Medulla oblongata (tissue), 1 donor: ENCODE results near the gene SLC10A7.
"Not testable (repeated sequence)": the region's sequence is repeated elsewhere in the genome, so short reads cannot be mapped to it uniquely, and the experiment has no call there.

Source experiments
- DNase-seq: peaks from one replicate; pipeline ENCODE4 v3.0.0-alpha.2; 2015; ENCODE audit errors: extremely low spot score

SLC10A7 gene

DNA sequence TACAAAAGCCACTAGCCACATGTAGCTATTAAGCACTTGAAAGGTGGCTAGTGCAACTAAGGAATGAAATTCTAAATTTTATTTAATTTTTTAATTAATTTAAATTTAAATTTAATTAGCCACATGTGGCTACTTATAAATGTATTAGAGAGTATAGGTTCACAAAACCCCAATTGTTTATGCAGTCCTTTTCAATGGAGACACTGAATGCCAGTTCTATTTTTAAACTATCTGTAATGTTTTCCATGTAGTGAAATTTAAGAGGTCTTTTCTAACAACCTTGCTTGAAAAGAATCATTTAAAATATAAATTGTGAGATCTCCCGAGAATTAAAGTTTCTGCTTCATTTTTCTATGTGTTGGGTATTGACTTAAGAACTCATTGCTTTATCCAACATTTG lies 154.4 kb downstream of the SLC10A7 start:
- DNase-seq = no peak

- no peak for DNase-seq
Observed at GRCh38 chr4:146359771-146360170, 162.0 kb downstream of the SLC10A7 start.

- DNase-seq = not testable (repeated sequence)
Observed at GRCh38 chr4:146350114-146350513, 171.6 kb downstream of the SLC10A7 start.

DNA sequence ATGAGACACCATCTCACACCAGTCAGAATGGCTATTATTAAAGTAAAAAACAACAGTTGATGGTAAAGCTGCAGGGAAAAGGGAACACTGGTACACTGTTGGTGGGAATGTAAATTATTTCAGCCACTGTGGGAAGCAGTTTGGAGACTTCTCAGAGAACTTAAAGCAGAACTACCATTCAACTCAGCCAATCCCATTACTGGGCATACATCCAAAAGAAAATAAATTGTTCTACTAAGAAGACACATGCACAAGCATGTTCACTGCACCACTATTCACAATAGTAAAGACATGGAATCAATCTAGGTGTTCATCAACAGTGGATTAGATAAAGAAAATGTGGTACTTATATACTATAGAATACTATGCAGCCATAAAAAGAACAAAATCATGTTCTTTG lies 172.4 kb downstream of the SLC10A7 start:
- no peak for DNase-seq

DNA sequence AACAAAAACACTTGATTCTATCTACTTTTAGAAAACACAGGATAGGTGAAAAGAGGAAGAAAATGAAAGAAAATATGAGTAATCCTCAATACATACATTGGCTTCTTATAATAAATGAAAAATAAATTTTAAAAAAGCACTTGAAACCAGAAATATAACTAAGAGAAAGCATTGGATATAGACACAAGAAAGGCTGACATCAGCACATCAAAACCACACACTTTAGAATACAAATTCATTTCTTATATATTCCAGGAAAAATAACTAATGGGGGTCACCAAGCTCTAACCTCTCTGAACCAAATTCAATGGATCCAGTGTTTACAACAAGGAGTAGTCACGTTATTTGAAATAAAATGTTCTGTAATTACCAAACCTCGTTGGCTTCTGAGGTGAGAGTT lies 173.9 kb downstream of the SLC10A7 start:
- no peak for DNase-seq

DNA sequence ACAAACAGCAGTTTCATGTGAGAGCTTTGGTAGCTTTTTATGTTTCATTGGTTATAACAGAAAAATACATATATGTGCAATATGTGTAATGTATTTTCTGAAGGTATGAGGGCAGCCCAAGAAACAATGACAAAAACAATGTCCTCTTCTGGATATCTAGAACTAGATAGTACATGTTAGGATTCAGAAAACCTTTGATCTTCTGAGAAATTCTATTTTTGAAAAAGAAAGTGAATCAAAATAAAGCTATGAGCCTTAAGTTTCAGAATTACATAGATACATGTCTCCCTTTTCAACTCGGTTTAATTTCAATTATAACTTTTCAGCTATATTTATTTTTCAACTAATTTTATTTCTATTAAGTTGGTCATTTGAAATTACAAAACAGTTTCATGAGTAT lies 175.5 kb downstream of the SLC10A7 start:
- no peak for DNase-seq

DNA sequence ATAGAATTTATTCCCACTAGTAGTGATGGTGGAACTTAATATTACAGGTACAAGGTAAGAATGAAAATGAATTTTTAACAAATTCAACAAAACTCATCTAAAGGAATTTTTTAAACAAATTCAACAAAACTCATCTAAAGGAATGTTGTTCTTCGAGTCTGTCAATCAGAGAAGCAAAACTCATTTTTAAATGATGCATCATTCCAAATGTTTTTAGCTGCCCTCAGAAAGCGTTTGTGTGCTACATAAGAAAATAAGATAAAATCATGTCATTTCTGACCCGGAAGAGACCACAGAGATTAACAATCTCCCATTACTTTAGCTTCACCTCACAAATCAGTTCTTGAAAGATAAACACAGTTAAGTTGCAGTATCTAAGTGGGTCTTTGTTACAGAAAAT lies 178.0 kb downstream of the SLC10A7 start:
- DNase-seq = no peak

- no peak for DNase-seq
Observed at GRCh38 chr4:146343199-146343598, 178.5 kb downstream of the SLC10A7 start.

- peak; percentile 14 for DNase-seq
Observed at GRCh38 chr4:146342600-146343192, 179.0 kb downstream of the SLC10A7 start.

- peak; percentile 25 for DNase-seq
Observed at GRCh38 chr4:146340798-146341197, 180.9 kb downstream of the SLC10A7 start.

- no peak for DNase-seq
Observed at GRCh38 chr4:146338512-146338911, 183.2 kb downstream of the SLC10A7 start.

DNA sequence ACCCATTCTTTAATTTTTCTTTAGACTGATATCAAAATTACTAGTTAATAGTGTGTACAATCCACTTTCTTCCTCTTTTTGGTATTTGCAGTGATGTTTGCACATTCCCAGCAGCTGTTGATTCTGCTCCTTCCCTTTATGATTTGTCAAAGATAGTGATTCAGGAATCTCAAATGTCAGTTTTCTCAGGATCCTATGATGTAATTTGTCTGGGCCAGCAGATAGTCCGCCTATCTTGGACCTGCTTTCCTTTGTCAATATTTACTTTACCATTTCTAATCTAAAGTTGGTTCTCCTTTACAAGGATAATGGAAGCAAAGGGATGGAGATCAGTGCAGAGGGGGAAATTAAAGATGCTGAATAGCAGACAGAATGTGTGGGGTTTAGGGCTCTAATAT lies 185.3 kb downstream of the SLC10A7 start:
- no peak for DNase-seq

- DNase-seq = no peak
Observed at GRCh38 chr4:146335763-146336409, 185.9 kb downstream of the SLC10A7 start.

DNA sequence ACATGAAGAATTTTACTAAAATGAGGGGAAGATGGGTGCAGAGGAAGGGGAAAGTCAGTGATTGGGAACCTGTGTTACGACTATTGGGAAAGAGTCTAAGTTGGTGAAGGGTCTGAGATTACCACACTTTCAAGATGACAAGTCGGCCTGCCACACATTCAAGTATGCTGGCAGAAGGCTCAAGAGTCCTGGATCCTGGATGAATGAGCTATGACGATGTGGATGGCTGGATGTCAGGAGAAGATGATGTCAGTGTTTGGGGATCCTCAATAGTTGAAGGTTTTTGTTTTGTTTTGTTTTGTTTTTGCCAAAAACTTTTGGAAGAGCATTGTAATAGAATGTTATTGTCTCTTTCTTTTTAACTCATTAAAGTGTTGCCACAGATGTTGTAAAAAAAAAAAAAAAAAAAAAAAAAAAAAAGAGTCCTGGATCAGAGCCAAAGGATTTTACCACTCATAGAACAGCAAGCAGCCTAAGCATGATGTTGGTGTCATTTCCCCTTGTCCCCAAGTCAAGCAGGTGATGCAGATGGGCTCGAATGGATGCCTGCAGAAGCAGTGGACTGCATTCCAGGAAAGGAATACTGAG lies 186.8 kb downstream of the SLC10A7 start:
- no peak for DNase-seq

DNA sequence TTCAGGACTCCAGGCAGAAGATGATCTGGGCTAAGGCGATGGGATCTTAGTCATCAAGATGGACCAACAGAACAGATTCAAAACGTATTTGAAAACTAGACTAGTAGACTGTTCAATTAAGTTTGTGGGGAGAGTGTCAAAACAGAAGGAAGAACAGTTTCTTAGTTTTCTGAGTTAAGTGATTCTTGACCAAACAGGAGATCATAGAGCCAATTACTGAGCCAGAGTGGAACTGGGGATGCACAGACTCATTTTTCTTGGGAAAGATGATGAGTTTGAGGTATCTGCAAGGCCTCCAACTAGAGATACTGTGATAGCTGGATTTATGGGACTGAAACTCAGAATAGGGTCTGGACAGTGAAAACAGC lies 187.9 kb downstream of the SLC10A7 start:
- DNase-seq = no peak

- no peak for DNase-seq
Observed at GRCh38 chr4:146333187-146333894, 188.4 kb downstream of the SLC10A7 start.

- DNase-seq = no peak
Observed at GRCh38 chr4:146330392-146330791, 191.3 kb downstream of the SLC10A7 start.

DNA sequence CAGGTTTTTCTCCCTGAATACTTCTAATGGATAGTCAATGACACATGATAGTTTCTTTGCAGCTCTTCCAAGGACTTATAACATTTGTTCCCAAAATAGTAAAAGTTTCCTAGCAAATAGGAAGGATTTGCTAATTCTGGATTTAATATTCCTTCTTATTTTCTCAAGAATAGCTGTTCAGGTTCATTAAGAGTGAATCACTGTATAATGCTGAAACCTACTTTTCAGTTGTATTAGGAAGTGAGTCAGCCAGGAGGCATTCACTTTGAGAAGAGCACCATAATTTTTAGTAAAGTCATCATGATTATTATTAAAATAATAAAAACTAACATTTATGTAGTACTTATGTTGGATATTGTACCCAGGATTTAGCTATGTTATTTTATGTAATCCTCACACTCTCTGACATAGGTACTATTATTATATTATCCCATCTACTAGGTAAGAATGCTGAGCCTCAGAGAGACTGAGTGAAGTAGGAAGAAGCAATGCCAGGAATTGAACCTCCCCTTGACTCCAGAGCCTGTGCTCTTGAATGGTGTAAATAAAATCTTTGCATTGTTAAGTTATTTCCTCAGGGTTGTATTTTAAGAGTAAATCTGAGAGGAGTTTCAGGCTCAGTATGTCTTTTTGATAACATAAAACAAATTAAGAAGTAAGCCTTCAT lies 192.6 kb downstream of the SLC10A7 start:
- no peak for DNase-seq

- DNase-seq = no peak
Observed at GRCh38 chr4:146327859-146328650, 193.7 kb downstream of the SLC10A7 start.

DNA sequence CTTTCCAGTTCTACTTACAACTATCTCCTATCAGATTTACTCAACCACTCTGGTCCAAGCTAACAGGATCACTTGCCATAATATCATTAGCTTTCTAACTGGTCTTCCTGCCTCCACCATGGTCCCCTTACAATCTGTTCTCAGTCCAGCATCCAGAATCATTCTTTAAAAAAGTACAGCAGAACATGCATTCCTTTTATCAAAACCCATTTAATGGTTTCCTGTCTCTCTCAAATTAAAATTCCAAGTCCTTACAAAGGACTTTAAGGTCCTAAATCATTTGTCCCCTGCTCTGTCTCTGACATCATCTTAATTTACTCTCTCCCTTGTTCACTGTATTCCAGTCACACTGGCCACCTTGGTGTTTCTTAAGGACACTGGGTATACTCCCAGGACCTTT lies 202.8 kb downstream of the SLC10A7 start:
- DNase-seq = no peak

DNA sequence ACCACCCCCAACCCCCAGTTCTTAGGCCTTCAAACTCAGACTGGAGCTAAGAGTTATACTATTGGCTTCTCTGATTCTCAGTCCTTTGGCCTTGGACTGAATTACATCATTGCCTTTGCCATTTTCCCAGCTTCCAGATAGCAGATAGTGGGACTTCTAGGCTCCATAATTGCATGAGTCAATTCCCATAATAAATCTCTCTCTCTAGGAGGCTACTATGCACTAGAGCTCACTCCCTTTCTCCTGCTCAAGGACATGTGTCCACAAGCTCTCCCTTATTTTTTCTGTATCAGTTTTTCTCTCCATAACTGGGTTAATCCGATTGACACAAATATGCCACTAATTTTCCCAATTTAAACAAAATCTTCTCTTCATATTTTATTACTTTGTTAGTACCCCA lies 204.0 kb downstream of the SLC10A7 start:
- no peak for DNase-seq

DNA sequence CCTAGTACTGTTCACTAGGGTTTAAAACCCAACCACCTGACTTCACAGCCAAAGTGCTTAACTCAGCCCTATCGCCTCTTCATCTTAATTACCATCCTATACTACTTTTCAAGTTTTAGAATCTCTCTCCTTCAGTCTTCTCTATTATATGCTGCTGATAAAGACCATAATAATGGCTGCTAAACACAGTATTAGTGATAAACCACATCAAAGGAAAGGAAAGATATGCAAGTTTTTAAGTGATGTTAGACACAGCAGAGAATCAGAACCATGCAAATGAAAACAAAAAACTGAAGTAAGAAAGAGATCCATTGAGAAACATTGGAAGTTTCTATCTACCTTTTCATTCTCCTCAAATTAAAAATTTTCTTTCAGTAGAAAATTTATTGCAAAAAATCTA lies 206.6 kb downstream of the SLC10A7 start:
- no peak for DNase-seq
